SK-N-SH (cell line): ENCODE measurements around the gene MFAP1.

ENCODE experiments used
- CTCF ChIP-seq: fragments of 200-600 bp; sonication (generic); IDR thresholded peaks from 2 replicates; pipeline ENCODE4 v1.6.1; 2017; ENCODE audit warnings: antibody characterized with exemption, mild to moderate bottlenecking, moderate library complexity
- EZH2phosphoT487 ChIP-seq: fragments of 200-600 bp; sonication (generic); IDR thresholded peaks from 2 replicates; pipeline ENCODE4 v1.6.1; 2017; ENCODE audit warnings: low read depth, mixed run types, mild to moderate bottlenecking, antibody characterized with exemption, moderate library complexity, borderline replicate concordance
- GATA2 ChIP-seq: sonication (generic); formaldehyde crosslinking; IDR thresholded peaks from 2 replicates; pipeline ENCODE4 v1.5.0; 2020; ENCODE audit warnings: mild to moderate bottlenecking, missing genetic modification reagents
- POLR2AphosphoS5 ChIP-seq: IDR thresholded peaks from 2 replicates; pipeline ENCODE4 v1.6.1; 2012; ENCODE audit warnings: low read depth, low read length

- TF ChIP-seq POLR2AphosphoS5 = no peak
- no peak for TF ChIP-seq GATA2 (CRISPR knock-in tag)
- TF ChIP-seq CTCF = no peak
- no peak for TF ChIP-seq EZH2phosphoT487
Measured at GRCh38 chr15:43779016-43779415, 45.5 kb downstream of the MFAP1 start.
